SW480 (cell line): ENCODE measurements around the gene SLC34A2.

Source experiments
- DNase-seq: peaks from one replicate; pipeline ENCODE4 v3.0.0-alpha.2; 2016; ENCODE audit warnings: low spot score

Gene SLC34A2

DNA sequence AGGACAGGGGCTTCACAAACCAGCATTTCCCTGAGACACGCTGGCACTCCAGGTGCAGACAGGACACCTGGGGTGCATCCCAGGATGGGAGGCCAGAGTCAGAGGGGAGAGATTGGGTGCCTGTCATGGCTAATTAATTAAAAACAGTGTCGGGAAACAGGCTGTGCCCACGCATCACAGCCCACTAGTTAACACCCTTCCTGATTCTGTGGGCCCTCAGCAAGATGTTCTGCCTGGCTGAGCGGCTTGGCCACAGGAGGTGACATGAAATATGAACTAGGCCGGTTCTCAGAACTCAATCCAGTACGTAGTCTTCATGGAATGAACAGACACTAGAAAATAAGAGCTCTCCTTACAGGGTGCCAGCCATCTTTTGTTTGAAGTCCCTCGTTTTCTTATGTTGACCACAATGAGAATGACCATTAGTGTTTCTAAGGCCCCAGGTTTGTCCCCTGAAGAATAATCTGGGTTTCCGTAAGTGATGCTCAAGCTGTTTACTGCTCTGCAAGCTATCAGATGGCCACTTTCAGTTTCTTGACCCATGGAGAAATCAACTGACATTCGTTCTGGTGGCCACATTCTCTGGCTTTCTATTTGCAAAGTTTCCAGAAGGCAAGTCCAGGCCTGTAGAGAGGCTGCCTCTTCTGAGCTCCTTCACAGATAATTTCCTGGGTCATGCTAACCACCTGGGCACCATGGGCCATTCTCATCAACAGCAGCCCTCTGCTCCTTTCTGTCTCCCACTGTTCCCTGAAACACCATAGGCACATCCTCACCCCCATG lies 72.3 kb downstream of the SLC34A2 start:
- DNase-seq, result no peak
